Endothelial cell (in vitro differentiated cells): Measurements from ENCODE around the gene ATOSB. TPM values are rescaled to one million over a fixed set of nuclear protein-coding genes. Genes with fewer than 3 reads are reported as not detected.

ENCODE experiments used
- DNase-seq: peaks from one replicate; pipeline ENCODE4 v3.0.0; 2021; ENCODE audit warnings: low spot score
- H3K27ac Mint-ChIP-seq: one replicate; pipeline ENCODE4 v1.8.0; 2021; ENCODE audit warnings: mixed read lengths, inconsistent platforms; ENCODE audit not compliant: unreplicated experiment
- H3K27me3 Mint-ChIP-seq: one replicate; pipeline ENCODE4 v1.8.0; 2021; ENCODE audit warnings: mild to moderate bottlenecking, moderate library complexity, mixed read lengths, inconsistent platforms; ENCODE audit not compliant: unreplicated experiment
- H3K36me3 Mint-ChIP-seq: one replicate; pipeline ENCODE4 v1.8.0; 2021; ENCODE audit warnings: mild to moderate bottlenecking, low read depth, mixed read lengths, inconsistent platforms; ENCODE audit not compliant: unreplicated experiment
- H3K4me1 Mint-ChIP-seq: one replicate; pipeline ENCODE4 v1.8.0; 2021; ENCODE audit warnings: mild to moderate bottlenecking, mixed read lengths, inconsistent platforms; ENCODE audit not compliant: unreplicated experiment
- H3K4me3 Mint-ChIP-seq: one replicate; pipeline ENCODE4 v1.8.0; 2021; ENCODE audit warnings: mild to moderate bottlenecking, mixed read lengths, inconsistent platforms; ENCODE audit not compliant: unreplicated experiment
- H3K9me3 Mint-ChIP-seq: one replicate; pipeline ENCODE4 v1.8.0; 2021; ENCODE audit warnings: mixed read lengths, inconsistent platforms; ENCODE audit not compliant: unreplicated experiment
- CTCF ChIP-seq: fragments of 200-600 bp; sonication (generic); IDR thresholded peaks from one replicate; pipeline ENCODE4 v1.5.0; 2021; ENCODE audit warnings: antibody characterized with exemption; ENCODE audit not compliant: unreplicated experiment
- total RNA-seq: library from RNA; stranded (reverse); fragmentation: NEBNext Ultra II Directional; extraction: Animal tissue kit (Norgen Biotek cat#: 25700); gene quantifications from one replicate; pipeline ENCODE4 v1.2.1, GENCODE V29; 2021; ENCODE audit not compliant: unreplicated experiment

Gene ATOSB
- total RNA-seq, 1 donor from 2014 or later: 33.7 TPM

GRCh38 chr9:35079426-35080341, 36.0 kb downstream of the ATOSB start, which contains the start of gene FANCG:
TSS of gene FANCG (minus strand) at chr9:35079942. CDS start at chr9:35079524, 418 bp downstream.
- H3K27me3 Mint-ChIP-seq: peaks cover 9% of the 10 kb centered on the region
- TF ChIP-seq CTCF: no peak
- H3K9me3 Mint-ChIP-seq: no peaks in the 10 kb centered on the region
- peak within 1 kb of the TSS; percentile 96 for H3K4me3 Mint-ChIP-seq
- H3K4me1 Mint-ChIP-seq: peaks cover 17% of the 10 kb centered on the region
- peak within 1 kb of the TSS; percentile 87 for H3K27ac Mint-ChIP-seq
- peaks cover 3% of the 10 kb centered on the region for H3K36me3 Mint-ChIP-seq
- DNase-seq: peak; percentile 85

GRCh38 chr9:35079041-35079425, 36.6 kb downstream of the ATOSB start:
- Mint-ChIP-seq H3K4me3 (peak overlapping the region; percentile 96), H3K36me3 (peaks cover 3% of the 10 kb centered on the region), H3K27me3 (peaks cover 9% of the 10 kb centered on the region), H3K4me1 (peaks cover 17% of the 10 kb centered on the region), H3K27ac (peak overlapping the region; percentile 36), H3K9me3 (no peaks in the 10 kb centered on the region)
- TF ChIP-seq CTCF: no peak
- DNase-seq: no peak

GRCh38 chr9:35078066-35078465, 37.6 kb downstream of the ATOSB start:
- Mint-ChIP-seq H3K27me3 (peaks cover 9% of the 10 kb centered on the region), H3K4me1 (peaks cover 18% of the 10 kb centered on the region), H3K36me3 (peaks cover 9% of the 10 kb centered on the region), H3K9me3 (no peaks in the 10 kb centered on the region), H3K27ac (peak overlapping the region; percentile 57), H3K4me3 (peak overlapping the region; percentile 96)
- no peak for DNase-seq
- TF ChIP-seq CTCF: no peak

- H3K36me3 Mint-ChIP-seq: peaks cover 9% of the 10 kb centered on the region
Observed at GRCh38 chr9:35076848-35077247, 38.8 kb downstream of the ATOSB start.

More at GRCh38 chr9:35076848-35077247, 38.8 kb downstream of the ATOSB start:
- Mint-ChIP-seq H3K4me3 (no peak overlapping the region), H3K27me3 (peaks cover 17% of the 10 kb centered on the region), H3K27ac (no peak overlapping the region), H3K4me1 (peaks cover 19% of the 10 kb centered on the region), H3K9me3 (no peaks in the 10 kb centered on the region)
- no peak for TF ChIP-seq CTCF
- no peak for DNase-seq
